Neutrophil (primary cell): ENCODE data around the gene PILRB.
A peak's percentile ranks its signal among the peaks of the same experiment; 100 is the strongest.

Source experiments
- H3K27ac ChIP-seq: fragments of 200-600 bp; sonication (generic); 2 replicates; pipeline ENCODE4 v1.5.1; 2016; ENCODE audit warnings: mild to moderate bottlenecking, moderate library complexity
- H3K27me3 ChIP-seq: fragments of 200-600 bp; sonication (generic); 2 replicates; pipeline ENCODE4 v1.6.0; 2016; ENCODE audit warnings: mild to moderate bottlenecking
- H3K36me3 ChIP-seq: fragments of 200-600 bp; sonication (generic); 2 replicates; pipeline ENCODE4 v1.5.1; 2017
- H3K4me1 ChIP-seq, 2 experiments: fragments of 200-600 bp in 1 of 2; sonication (generic) in 1 of 2; 1 replicate in 1 of 2; 2 replicates in 1 of 2; pipeline versions ENCODE4 v1.5.1 to v1.6.1; 2013 to 2016; ENCODE audit warnings: low read depth in 1 of 2, low read length in 1 of 2, mild to moderate bottlenecking in 1 of 2, moderate library complexity in 1 of 2; ENCODE audit not compliant: control insufficient read depth in 1 of 2, insufficient read depth in 1 of 2
- H3K4me3 ChIP-seq, 2 experiments: fragments of 200-600 bp in 1 of 2; sonication (generic) in 1 of 2; 1 replicate in 1 of 2; 2 replicates in 1 of 2; pipeline ENCODE4 v1.5.1; 2013 to 2016; ENCODE audit warnings: low read depth in 1 of 2, low read length in 1 of 2, mild to moderate bottlenecking in 1 of 2, moderate library complexity in 1 of 2
- H3K9me3 ChIP-seq: fragments of 200-600 bp; sonication (generic); 2 replicates; pipeline ENCODE4 v1.5.1; 2016
- TF ChIP-seq, protein P1 (sequence below): fragments of 200-600 bp; sonication (generic); IDR thresholded peaks from 2 replicates; pipeline ENCODE4 v1.5.1; 2016; ENCODE audit warnings: antibody characterized with exemption

The PILRB gene

DNA sequence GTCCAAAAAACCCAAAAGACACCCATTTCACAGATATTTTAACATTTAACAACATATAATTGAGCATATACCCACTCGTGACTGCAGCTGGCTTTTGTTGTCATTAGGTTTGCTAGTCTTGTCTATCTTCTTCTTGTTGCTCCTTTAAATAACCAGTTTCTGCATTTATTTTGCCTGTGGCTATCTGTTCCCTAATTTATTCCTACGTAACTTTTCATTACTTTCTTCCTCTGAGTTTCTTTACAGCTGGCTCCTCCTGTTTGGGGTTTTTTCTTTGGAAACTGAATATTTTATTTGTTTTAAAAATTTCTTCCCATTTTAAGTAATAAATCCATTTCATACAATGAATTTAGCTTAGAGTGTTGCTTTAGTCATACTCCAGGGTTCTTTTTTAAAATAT is 29.8 kb downstream of the PILRB start:
- TF ChIP-seq, protein P1, sequence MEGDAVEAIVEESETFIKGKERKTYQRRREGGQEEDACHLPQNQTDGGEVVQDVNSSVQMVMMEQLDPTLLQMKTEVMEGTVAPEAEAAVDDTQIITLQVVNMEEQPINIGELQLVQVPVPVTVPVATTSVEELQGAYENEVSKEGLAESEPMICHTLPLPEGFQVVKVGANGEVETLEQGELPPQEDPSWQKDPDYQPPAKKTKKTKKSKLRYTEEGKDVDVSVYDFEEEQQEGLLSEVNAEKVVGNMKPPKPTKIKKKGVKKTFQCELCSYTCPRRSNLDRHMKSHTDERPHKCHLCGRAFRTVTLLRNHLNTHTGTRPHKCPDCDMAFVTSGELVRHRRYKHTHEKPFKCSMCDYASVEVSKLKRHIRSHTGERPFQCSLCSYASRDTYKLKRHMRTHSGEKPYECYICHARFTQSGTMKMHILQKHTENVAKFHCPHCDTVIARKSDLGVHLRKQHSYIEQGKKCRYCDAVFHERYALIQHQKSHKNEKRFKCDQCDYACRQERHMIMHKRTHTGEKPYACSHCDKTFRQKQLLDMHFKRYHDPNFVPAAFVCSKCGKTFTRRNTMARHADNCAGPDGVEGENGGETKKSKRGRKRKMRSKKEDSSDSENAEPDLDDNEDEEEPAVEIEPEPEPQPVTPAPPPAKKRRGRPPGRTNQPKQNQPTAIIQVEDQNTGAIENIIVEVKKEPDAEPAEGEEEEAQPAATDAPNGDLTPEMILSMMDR, result no peak
- Histone ChIP-seq H3K9me3 (no peaks in the 10 kb centered on the region), H3K27ac (peak overlapping the region; percentile 18), H3K36me3 (peaks cover 68% of the 10 kb centered on the region), H3K4me1 (peaks cover 8 to 15% of the 10 kb centered on the region in 2 experiments), H3K4me3 (no peak overlapping the region), H3K27me3 (no peaks in the 10 kb centered on the region)

DNA sequence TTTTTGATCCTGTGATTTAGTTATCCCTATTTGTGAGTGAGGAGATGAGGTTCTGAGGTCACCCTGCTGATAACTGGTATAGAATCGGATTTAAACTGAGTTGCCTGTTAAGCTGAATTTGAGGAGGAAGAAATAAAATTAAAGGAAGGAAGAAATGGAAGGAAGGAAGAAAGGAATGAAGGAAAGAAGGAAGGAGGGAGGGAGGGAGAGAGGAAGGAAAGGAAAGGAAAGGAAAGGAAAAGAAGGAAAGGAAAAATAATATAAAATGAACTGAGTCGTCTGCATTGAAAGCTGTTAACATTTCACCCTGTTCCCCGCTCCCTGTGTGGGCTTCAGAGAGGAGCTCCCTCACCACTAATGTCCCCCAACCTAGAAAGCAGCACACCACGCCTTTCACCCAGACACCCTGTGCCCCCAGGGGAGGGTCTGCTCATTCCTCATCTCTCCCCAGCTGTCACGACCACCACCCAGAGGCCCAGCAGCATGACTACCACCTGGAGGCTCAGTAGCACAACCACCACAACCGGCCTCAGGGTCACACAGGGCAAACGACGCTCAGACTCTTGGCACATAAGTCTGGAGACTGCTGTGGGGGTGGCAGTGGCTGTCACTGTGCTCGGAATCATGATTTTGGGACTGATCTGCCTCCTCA is 31.6 kb downstream of the PILRB start:
- no peaks in the 10 kb centered on the region for H3K9me3 ChIP-seq
- H3K4me3 ChIP-seq, result no peak overlapping the region
- H3K36me3 ChIP-seq, result peaks cover 66% of the 10 kb centered on the region
- no peak overlapping the region for H3K27ac ChIP-seq
- H3K4me1 ChIP-seq, result peaks cover 10 to 16% of the 10 kb centered on the region in 2 experiments
- no peaks in the 10 kb centered on the region for H3K27me3 ChIP-seq
- TF ChIP-seq, protein P1, result no peak

DNA sequence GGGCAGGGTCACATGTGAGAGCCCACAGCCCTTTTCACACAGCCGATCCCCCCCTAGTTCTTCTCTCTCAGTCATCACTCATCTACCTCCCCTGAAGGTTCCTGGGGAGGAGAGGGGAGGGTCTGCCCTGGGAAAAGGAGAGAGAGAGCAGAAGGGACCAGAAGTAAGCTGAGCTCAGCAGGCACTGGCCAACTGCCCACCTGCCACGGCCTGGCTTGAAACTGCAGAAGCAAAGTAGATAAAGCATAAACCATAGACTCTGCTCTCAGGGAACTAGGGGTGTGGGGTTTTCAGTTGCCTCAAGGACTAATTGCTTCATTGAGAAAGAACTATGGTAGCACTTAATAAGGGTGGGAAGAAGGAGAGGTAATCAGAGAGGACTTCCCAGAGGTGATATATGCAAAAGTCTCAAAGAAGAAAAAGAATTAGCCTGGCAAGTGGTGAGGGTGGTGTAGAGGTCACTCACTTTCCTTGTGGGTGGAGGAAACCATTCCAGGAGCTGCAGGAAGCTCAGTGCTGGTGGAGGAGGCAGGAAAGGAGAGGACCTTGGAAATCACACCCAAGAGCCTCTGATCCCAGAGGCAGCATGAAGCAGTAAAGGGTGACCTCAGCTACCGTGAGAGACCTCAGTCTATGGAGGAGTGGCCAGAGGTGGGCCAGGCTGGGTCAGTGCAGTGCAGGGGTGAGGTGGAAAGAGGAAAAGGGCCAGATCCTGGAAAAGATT is 32.5 kb downstream of the PILRB start:
- H3K4me1 ChIP-seq, result peaks cover 10 to 16% of the 10 kb centered on the region in 2 experiments
- no peaks in the 10 kb centered on the region for H3K27me3 ChIP-seq
- TF ChIP-seq, protein P1, result no peak
- H3K4me3 ChIP-seq, result no peak overlapping the region
- no peaks in the 10 kb centered on the region for H3K9me3 ChIP-seq
- H3K27ac ChIP-seq, result no peak overlapping the region
- peaks cover 67% of the 10 kb centered on the region for H3K36me3 ChIP-seq

DNA sequence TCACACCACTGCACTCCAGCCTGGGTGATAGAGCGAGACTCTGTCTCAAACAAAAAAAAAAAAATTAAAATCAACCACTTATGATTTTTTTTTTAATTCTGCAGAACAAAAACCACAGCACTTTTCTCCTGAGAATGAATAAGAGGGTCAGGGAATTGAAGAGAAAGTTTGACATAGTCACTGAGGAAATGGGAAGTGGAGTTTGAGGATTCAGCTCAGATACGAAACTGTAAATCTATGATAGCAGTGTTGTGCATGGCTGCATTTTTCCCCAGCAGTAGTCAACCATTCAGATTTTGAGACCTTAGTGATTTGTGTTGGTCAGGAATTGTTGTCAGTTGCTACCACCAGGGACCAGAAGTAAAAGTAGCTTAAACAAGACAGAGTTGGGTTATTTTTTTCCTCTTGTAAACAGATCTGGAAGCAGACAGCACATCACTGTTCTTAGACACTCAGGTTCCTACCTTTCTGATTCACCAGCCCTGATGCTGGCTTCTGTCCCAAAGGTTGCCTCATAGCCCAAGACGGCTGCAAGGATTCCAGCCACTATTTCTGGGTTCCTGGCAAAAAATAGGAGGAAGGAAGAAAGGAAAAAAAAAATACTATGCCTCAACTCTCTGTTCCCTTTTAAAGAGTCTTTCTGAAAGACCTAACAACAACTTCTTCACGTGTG is 35.5 kb downstream of the PILRB start:
- TF ChIP-seq, protein P1, result no peak
- Histone ChIP-seq H3K36me3 (peaks cover 75% of the 10 kb centered on the region), H3K4me1 (peaks cover 26 to 31% of the 10 kb centered on the region in 2 experiments), H3K27me3 (no peaks in the 10 kb centered on the region), H3K4me3 (no peak overlapping the region), H3K9me3 (no peaks in the 10 kb centered on the region), H3K27ac (peak overlapping the region; percentile 56)

DNA sequence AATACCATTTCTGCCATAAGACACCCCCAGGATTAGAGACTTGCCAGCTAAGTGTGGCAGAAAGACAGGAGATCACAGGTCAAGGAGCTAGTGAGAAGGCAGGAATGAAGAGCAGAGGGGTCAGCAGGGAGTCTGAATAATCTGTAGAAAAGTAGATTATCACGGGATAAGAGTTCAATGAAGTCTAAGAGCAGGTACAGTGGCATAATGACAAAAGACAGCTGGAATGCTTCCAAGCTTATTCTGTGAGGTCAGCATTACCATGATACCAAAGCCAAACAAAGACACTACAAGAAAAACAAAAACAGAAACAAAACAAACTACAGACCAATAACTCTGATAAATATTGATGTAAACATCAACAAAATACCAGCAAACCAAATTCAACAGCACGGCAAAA is 36.2 kb downstream of the PILRB start:
- peak overlapping the region; percentile 56 for H3K27ac ChIP-seq

More for the DNA sequence above, 36.2 kb downstream of the PILRB start:
- Histone ChIP-seq H3K9me3 (no peaks in the 10 kb centered on the region), H3K27me3 (no peaks in the 10 kb centered on the region), H3K36me3 (peaks cover 82% of the 10 kb centered on the region), H3K4me1 (peaks cover 26 to 31% of the 10 kb centered on the region in 2 experiments), H3K4me3 (no peak overlapping the region)
- TF ChIP-seq, protein P1, result no peak
